ENCODE data around the gene NEMP1. TPM values are rescaled to one million over a fixed set of nuclear protein-coding genes. Genes with fewer than 3 reads are reported as not detected.
"Not testable (repeated sequence)": the region's sequence is repeated elsewhere in the genome, so short reads cannot be mapped to it uniquely, and the experiment has no call there.

The NEMP1 gene
- total RNA-seq, 1 donor: 6.5 TPM

DNA sequence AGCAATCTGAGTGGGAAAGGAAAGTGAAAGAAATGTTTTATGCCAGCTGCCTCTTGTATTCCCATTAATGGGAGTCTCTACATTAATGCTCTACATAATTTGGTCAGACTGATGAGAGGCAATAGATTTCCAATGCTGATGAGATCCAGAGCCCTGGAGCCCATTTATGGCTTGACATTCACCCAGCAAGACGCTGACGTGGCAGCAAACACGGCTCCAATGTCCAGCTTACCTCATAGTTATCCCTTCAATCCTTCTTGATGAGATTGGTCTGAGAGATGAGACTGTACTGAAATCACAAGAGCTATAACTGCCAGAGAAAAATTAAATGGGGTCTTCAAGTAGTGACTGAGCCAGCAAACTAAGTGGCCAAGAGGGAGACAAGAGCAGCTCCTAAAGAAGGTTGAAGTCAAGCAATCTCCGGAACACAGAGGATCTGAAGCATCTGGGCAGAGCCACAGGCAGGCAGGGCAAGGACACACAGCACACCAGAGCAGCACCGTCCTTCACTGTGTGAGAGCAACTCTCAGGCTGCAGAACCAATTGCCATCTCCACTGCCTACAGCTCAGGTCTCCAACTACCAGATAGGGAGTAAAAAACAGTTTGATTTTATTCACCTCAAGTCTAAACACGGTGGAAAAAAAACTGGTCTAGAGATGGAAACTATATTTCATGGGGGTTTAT, 21.4 kb downstream of the NEMP1 start:
- Histone ChIP-seq H3K9me3 (ENCODE audit: low read depth, low read length) (no peaks in the 10 kb centered on the region), H3K4me1 (ENCODE audit: insufficient read depth, low read length) (no peaks in the 10 kb centered on the region), H4K20me1 (ENCODE audit: insufficient read depth, low read length) (no peaks in the 10 kb centered on the region), H3K4me3 (ENCODE audit: insufficient read depth, low read length) (no peak overlapping the region), H3K79me2 (ENCODE audit: insufficient read depth, low read length) (no peaks in the 10 kb centered on the region), H3K27ac (ENCODE audit: low read depth, low read length) (no peak overlapping the region), H3K27me3 (ENCODE audit: insufficient read depth, low read length) (no peaks in the 10 kb centered on the region), H3K36me3 (ENCODE audit: insufficient read depth, low read length) (peaks cover 40% of the 10 kb centered on the region), H3K4me2 (ENCODE audit: insufficient read depth, low read length) (no peak overlapping the region), H2AFZ (ENCODE audit: low read length) (no peak overlapping the region)
- TF ChIP-seq, protein P1, sequence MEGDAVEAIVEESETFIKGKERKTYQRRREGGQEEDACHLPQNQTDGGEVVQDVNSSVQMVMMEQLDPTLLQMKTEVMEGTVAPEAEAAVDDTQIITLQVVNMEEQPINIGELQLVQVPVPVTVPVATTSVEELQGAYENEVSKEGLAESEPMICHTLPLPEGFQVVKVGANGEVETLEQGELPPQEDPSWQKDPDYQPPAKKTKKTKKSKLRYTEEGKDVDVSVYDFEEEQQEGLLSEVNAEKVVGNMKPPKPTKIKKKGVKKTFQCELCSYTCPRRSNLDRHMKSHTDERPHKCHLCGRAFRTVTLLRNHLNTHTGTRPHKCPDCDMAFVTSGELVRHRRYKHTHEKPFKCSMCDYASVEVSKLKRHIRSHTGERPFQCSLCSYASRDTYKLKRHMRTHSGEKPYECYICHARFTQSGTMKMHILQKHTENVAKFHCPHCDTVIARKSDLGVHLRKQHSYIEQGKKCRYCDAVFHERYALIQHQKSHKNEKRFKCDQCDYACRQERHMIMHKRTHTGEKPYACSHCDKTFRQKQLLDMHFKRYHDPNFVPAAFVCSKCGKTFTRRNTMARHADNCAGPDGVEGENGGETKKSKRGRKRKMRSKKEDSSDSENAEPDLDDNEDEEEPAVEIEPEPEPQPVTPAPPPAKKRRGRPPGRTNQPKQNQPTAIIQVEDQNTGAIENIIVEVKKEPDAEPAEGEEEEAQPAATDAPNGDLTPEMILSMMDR (IDR thresholded peaks at IDR 0.05; ENCODE audit: extremely low read depth, low read depth, low read length): no peak
- no peak for DNase-seq (ENCODE audit: insufficient read length, low spot score, missing footprints)

- Histone ChIP-seq H4K20me1 (ENCODE audit: insufficient read depth, low read length) (no peaks in the 10 kb centered on the region), H3K27ac (ENCODE audit: low read depth, low read length) (no peak overlapping the region), H3K4me2 (ENCODE audit: insufficient read depth, low read length) (no peak overlapping the region), H3K4me3 (ENCODE audit: insufficient read depth, low read length) (no peak overlapping the region), H3K36me3 (ENCODE audit: insufficient read depth, low read length) (peaks cover 40% of the 10 kb centered on the region), H3K9me3 (ENCODE audit: low read depth, low read length) (no peaks in the 10 kb centered on the region), H3K27me3 (ENCODE audit: insufficient read depth, low read length) (no peaks in the 10 kb centered on the region), H2AFZ (ENCODE audit: low read length) (no peak overlapping the region), H3K4me1 (ENCODE audit: insufficient read depth, low read length) (no peaks in the 10 kb centered on the region), H3K79me2 (ENCODE audit: insufficient read depth, low read length) (no peaks in the 10 kb centered on the region)
- DNase-seq (ENCODE audit: insufficient read length, low spot score, missing footprints): no peak
- TF ChIP-seq, protein P1 (IDR thresholded peaks at IDR 0.05; ENCODE audit: extremely low read depth, low read depth, low read length): no peak
Observed at GRCh38 chr12:57055824-57056223, 22.8 kb downstream of the NEMP1 start.

DNA sequence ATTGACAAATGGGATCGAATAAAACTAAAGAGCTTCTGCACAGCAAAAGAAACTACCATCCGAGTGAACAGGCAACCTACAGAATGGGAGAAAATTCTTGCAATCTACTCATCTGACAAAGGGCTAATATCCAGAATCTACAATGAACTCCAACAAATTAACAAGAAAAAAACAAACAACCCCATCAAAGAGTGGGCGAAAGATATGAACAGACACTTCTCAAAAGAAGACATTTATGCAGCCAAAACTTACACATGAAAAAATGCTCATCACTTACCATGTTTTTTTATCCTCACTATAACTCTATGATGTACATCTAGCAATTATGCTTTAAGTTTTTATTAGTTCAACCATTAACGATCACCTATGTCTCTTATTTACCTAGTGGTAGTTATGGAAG, 24.7 kb downstream of the NEMP1 start:
- not testable (repeated sequence) for H3K79me2 ChIP-seq (ENCODE audit: insufficient read depth, low read length); H2AFZ ChIP-seq (ENCODE audit: low read length); H3K9me3 ChIP-seq (ENCODE audit: low read depth, low read length); H3K4me2 ChIP-seq (ENCODE audit: insufficient read depth, low read length); DNase-seq (ENCODE audit: insufficient read length, low spot score, missing footprints); H4K20me1 ChIP-seq (ENCODE audit: insufficient read depth, low read length); H3K4me1 ChIP-seq (ENCODE audit: insufficient read depth, low read length); H3K4me3 ChIP-seq (ENCODE audit: insufficient read depth, low read length); H3K27ac ChIP-seq (ENCODE audit: low read depth, low read length); H3K27me3 ChIP-seq (ENCODE audit: insufficient read depth, low read length)
- H3K36me3 ChIP-seq (ENCODE audit: insufficient read depth, low read length): peaks cover 21% of the 10 kb centered on the region

DNA sequence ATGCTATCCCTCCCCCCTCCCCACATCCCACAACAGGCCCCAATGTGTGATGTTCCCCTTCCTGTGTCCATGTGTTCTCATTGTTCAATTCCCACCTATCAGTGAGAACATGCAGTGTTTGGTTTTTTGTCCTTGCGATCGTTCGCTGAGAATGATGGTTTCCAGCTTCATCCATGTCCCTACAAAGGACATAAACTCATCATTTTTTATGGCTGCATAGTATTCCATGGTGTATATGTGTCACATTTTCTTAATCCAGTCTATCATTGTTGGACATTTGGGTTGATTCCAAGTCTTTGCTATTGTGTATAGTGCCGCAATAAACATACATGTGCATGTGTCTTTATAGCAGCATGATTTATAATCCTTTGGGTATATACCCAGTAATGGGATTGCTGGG, 25.4 kb downstream of the NEMP1 start:
- peaks cover 14% of the 10 kb centered on the region for H3K36me3 ChIP-seq (ENCODE audit: insufficient read depth, low read length)

GRCh38 chr12:57051011-57051410, 27.6 kb downstream of the NEMP1 start:
- H3K27ac ChIP-seq (ENCODE audit: low read depth, low read length): no peak overlapping the region
- TF ChIP-seq, protein P1 (IDR thresholded peaks at IDR 0.05; ENCODE audit: extremely low read depth, low read depth, low read length): no peak

More for the DNA sequence above, 25.4 kb downstream of the NEMP1 start:
- H3K27ac ChIP-seq (ENCODE audit: low read depth, low read length); H3K4me3 ChIP-seq (ENCODE audit: insufficient read depth, low read length); DNase-seq (ENCODE audit: insufficient read length, low spot score, missing footprints); H3K27me3 ChIP-seq (ENCODE audit: insufficient read depth, low read length); H3K79me2 ChIP-seq (ENCODE audit: insufficient read depth, low read length); H3K4me1 ChIP-seq (ENCODE audit: insufficient read depth, low read length); H3K4me2 ChIP-seq (ENCODE audit: insufficient read depth, low read length); H4K20me1 ChIP-seq (ENCODE audit: insufficient read depth, low read length); H3K9me3 ChIP-seq (ENCODE audit: low read depth, low read length); H2AFZ ChIP-seq (ENCODE audit: low read length): not testable (repeated sequence)

More at GRCh38 chr12:57051011-57051410, 27.6 kb downstream of the NEMP1 start:
- Histone ChIP-seq H3K79me2 (ENCODE audit: insufficient read depth, low read length) (no peaks in the 10 kb centered on the region), H3K4me1 (ENCODE audit: insufficient read depth, low read length) (peaks cover 10% of the 10 kb centered on the region), H4K20me1 (ENCODE audit: insufficient read depth, low read length) (no peaks in the 10 kb centered on the region), H3K4me2 (ENCODE audit: insufficient read depth, low read length) (no peak overlapping the region), H2AFZ (ENCODE audit: low read length) (no peak overlapping the region), H3K9me3 (ENCODE audit: low read depth, low read length) (no peaks in the 10 kb centered on the region), H3K36me3 (ENCODE audit: insufficient read depth, low read length) (no peaks in the 10 kb centered on the region), H3K27me3 (ENCODE audit: insufficient read depth, low read length) (peaks cover 7% of the 10 kb centered on the region), H3K4me3 (ENCODE audit: insufficient read depth, low read length) (no peak overlapping the region)
- DNase-seq (ENCODE audit: insufficient read length, low spot score, missing footprints): no peak
